C4-2B (cell line): ENCODE data around the gene SNAI3.

Experiments
- ZFX ChIP-seq: fragments of 450-650 bp; IDR thresholded peaks from 2 replicates; pipeline ENCODE4 v1.6.1; 2017
- TF ChIP-seq, protein P1 (sequence below): fragments of 450-650 bp; conservative IDR thresholded peaks from 2 replicates; pipeline ENCODE4 v1.5.1; 2017; ENCODE audit warnings: mild to moderate bottlenecking

DNA sequence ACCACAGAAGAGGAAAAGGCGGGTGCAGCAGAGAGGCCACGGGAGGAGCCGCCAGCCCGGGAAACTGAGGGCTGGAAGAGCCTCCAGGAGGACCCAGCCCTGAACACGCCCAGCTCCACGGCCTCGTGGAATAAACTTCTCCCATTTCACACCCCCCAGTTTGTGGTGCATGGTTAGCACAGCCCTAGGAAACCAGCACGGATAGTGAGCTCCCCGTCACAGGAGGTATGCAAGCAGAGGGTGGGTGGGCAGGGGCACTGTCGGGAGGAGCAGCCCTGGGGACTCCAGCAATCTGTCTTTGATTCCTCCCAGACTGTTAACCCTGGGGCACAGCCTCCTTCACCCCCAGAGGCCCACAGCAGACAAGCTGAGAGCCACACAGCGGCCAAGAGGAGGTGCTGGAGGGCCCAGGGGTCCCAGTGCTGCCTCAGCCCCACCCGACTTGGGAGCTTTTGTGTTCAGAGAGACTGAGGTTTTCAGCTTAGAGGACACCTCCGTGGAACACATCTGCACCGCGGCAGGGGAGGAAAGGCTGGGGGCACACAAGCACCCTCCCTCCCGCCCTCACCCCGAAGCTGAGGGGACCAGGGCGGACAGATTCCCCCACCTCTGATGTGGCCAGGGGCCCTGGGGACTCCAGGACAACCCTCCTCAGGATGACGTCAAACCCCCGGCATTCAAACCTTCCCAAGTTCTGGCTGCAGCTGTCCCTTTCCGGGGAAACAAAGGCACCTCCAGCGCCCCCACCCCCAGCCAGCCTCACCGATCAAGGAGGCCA, 49.6 kb downstream of the SNAI3 start:
- TF ChIP-seq, protein P1, sequence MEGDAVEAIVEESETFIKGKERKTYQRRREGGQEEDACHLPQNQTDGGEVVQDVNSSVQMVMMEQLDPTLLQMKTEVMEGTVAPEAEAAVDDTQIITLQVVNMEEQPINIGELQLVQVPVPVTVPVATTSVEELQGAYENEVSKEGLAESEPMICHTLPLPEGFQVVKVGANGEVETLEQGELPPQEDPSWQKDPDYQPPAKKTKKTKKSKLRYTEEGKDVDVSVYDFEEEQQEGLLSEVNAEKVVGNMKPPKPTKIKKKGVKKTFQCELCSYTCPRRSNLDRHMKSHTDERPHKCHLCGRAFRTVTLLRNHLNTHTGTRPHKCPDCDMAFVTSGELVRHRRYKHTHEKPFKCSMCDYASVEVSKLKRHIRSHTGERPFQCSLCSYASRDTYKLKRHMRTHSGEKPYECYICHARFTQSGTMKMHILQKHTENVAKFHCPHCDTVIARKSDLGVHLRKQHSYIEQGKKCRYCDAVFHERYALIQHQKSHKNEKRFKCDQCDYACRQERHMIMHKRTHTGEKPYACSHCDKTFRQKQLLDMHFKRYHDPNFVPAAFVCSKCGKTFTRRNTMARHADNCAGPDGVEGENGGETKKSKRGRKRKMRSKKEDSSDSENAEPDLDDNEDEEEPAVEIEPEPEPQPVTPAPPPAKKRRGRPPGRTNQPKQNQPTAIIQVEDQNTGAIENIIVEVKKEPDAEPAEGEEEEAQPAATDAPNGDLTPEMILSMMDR, result no peak
- TF ChIP-seq ZFX, result no peak
